Caco-2 (cell line): ENCODE results near the gene PPFIBP2. TPM values are rescaled to one million over a fixed set of nuclear protein-coding genes. Genes with fewer than 3 reads are reported as not detected.

ENCODE experiments used
- BruUV-seq: library from RNA; stranded (reverse); fragments of 400-500 nt; replicated peaks from 2 replicates; lab custom pipeline; 2021; lab: Mats Ljungman, UMichigan
- CTCF ChIA-PET: fragments of 300-600 bp; sonication (Branson Sonifier 250); formaldehyde crosslinking; loops from one replicate; lab custom pipeline; 2022; ENCODE audit warnings: antibody characterized with exemption; lab: Charles Lee
- POLR2A ChIA-PET: fragments of 300-600 bp; sonication (Branson Sonifier 250); formaldehyde crosslinking; loops from one replicate; lab custom pipeline; 2022; ENCODE audit warnings: antibody characterized with exemption; lab: Charles Lee
- DNase-seq, 2 experiments: peaks; one replicate each; pipeline versions ENCODE4 v3.0.0 to v3.0.0-alpha.2; 2020 to 2022
- H3K27me3 ChIP-seq: replicated peaks from 2 replicates; pipeline ENCODE4 v1.6.0; 2011; ENCODE audit warnings: low read length; ENCODE audit not compliant: control insufficient read depth, insufficient read depth
- H3K36me3 ChIP-seq: 2 replicates; pipeline ENCODE4 v1.5.1; 2011; ENCODE audit warnings: low read length; ENCODE audit not compliant: control insufficient read depth, insufficient read depth
- H3K4me1 ChIP-seq: fragments of 250-450 bp; sonication (Bioruptor Pico); 2 replicates; pipeline ENCODE4 v1.5.1; 2020; ENCODE audit warnings: mild to moderate bottlenecking
- H3K4me3 ChIP-seq: 2 replicates; pipeline ENCODE4 v1.5.1; 2011; ENCODE audit warnings: low read depth, mild to moderate bottlenecking, control low read depth, low read length
- H3K9me3 ChIP-seq: fragments of 250-450 bp; sonication (Bioruptor Pico); 2 replicates; pipeline ENCODE4 v1.5.1; 2020; ENCODE audit warnings: mild to moderate bottlenecking, moderate library complexity
- H3K27ac Mint-ChIP-seq: one replicate; pipeline ENCODE4 v1.8.0; 2022; ENCODE audit warnings: mixed read lengths; ENCODE audit not compliant: unreplicated experiment
- H3K27me3 Mint-ChIP-seq: one replicate; pipeline ENCODE4 v1.8.0; 2022; ENCODE audit warnings: mixed read lengths; ENCODE audit not compliant: insufficient read depth, unreplicated experiment
- H3K36me3 Mint-ChIP-seq: one replicate; pipeline ENCODE4 v1.8.0; 2022; ENCODE audit warnings: mild to moderate bottlenecking, mixed read lengths; ENCODE audit not compliant: insufficient read depth, unreplicated experiment
- H3K4me1 Mint-ChIP-seq: one replicate; pipeline ENCODE4 v1.8.0; 2022; ENCODE audit warnings: low read depth, mixed read lengths; ENCODE audit not compliant: unreplicated experiment
- H3K4me3 Mint-ChIP-seq: one replicate; pipeline ENCODE4 v1.8.0; 2022; ENCODE audit warnings: mild to moderate bottlenecking, moderate library complexity, mixed read lengths; ENCODE audit not compliant: unreplicated experiment
- H3K9me3 Mint-ChIP-seq: one replicate; pipeline ENCODE4 v1.8.0; 2022; ENCODE audit warnings: mixed read lengths; ENCODE audit not compliant: unreplicated experiment
- intact Hi-C: fragments of 100-400 bp; cut with micrococcal nuclease; formaldehyde crosslinking; loops from one replicate; pipeline ENCODE4 v1.10.0; 2022; ENCODE audit not compliant: unreplicated experiment
- total RNA-seq: library from RNA; stranded (reverse); gene quantifications from 2 replicates; pipeline ENCODE4 v1.2.3, GENCODE V29; 2022
- TF ChIP-seq, protein P1 (sequence below), 2 experiments: fragments of 200-600 bp in 1 of 2; IDR thresholded peaks; 1 replicate in 1 of 2; 2 replicates in 1 of 2; pipeline versions ENCODE4 v1.5.1 to v1.8.0; 2011 to 2022; ENCODE audit warnings: antibody characterized with exemption in 1 of 2, control low read depth in 1 of 2, inconsistent platforms in 1 of 2, low read depth in 1 of 2, low read length in 1 of 2, mild to moderate bottlenecking in 1 of 2, moderate library complexity in 1 of 2; ENCODE audit not compliant: insufficient read depth in 1 of 2, severe bottlenecking in 1 of 2, unreplicated experiment in 1 of 2

Gene PPFIBP2
- total RNA-seq, 1 experiment from 2014 or later: 72.5 TPM

DNA sequence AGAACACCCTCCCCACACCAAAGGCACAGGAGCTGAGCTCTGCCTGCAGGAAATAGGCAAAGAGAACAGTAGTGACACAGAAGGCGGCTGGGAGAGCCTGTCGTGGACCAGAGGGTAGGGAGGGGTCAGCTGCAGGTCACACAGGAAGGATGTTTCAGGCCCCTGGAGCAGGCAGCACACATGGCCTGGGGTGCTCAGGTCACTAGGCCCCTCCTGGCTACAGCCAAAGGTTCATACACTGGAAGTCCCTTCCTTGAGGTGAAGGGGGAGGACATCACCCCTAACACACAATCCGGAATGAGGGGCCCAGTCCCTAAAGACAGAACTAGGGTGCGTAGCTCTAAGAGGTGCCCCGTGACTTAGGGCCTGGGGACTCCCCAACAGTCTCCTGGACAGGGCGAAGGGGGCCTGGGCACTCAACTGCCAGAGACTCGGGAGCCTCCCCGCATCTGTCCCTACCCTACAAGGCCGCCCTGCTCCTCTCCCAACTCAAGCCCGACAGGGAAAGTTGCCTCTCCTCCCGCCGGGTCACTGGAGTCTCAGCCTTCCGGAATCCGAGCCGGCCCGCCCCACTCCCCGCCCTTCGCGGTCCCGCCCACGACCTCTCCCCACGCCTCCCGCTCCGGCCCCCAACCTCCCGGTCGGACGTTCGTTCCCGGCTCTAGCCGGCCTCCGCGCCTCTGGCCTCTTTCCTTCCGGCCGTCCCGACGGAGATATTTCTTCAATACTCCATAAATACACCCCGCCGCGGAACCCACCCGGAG is 159.3 kb downstream of the PPFIBP2 start, which contains the start of gene CYB5R2:
CYB5R2 (minus strand) TSS at position 541 of the 764 bp plus-strand sequence. CDS start 675 bp downstream, outside the sequence.
- peak; percentile 75 to 77 for DNase-seq
- H3K36me3 Mint-ChIP-seq: peaks cover 39% of the 10 kb centered on the region
- ChIA-PET CTCF (no interaction called here), POLR2A (interaction anchor here (0.6 kb wide), 1 partner anchor 330 kb away, joined by 3 read pairs; no protein-coding TSS in a partner anchor)
- H3K9me3 Mint-ChIP-seq: no peaks in the 10 kb centered on the region
- Histone ChIP-seq H3K36me3 (no peaks in the 10 kb centered on the region; the same call in 1 of the 2 replicates), H3K9me3 (no peaks in the 10 kb centered on the region), H3K27me3 (no peaks in the 10 kb centered on the region), H3K4me1 (peaks cover 6% of the 10 kb centered on the region), H3K4me3 (peak within 1 kb of the TSS; percentile 40)
- H3K27ac Mint-ChIP-seq: peak within 1 kb of the TSS; percentile 55
- intact Hi-C loops: loop anchor here (1.0 kb wide), 1 partner anchor 15 kb away; no protein-coding TSS in a partner anchor
- H3K4me3 Mint-ChIP-seq: peak within 1 kb of the TSS; percentile 72
- peaks cover 2% of the 10 kb centered on the region for H3K27me3 Mint-ChIP-seq
- peaks cover 16% of the 10 kb centered on the region for H3K4me1 Mint-ChIP-seq
- TSS peak; percentile 35 for BruUV-seq
- TF ChIP-seq, protein P1, sequence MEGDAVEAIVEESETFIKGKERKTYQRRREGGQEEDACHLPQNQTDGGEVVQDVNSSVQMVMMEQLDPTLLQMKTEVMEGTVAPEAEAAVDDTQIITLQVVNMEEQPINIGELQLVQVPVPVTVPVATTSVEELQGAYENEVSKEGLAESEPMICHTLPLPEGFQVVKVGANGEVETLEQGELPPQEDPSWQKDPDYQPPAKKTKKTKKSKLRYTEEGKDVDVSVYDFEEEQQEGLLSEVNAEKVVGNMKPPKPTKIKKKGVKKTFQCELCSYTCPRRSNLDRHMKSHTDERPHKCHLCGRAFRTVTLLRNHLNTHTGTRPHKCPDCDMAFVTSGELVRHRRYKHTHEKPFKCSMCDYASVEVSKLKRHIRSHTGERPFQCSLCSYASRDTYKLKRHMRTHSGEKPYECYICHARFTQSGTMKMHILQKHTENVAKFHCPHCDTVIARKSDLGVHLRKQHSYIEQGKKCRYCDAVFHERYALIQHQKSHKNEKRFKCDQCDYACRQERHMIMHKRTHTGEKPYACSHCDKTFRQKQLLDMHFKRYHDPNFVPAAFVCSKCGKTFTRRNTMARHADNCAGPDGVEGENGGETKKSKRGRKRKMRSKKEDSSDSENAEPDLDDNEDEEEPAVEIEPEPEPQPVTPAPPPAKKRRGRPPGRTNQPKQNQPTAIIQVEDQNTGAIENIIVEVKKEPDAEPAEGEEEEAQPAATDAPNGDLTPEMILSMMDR (IDR thresholded peaks at IDR 0.05; ENCODE audit: insufficient read depth in 1 of 2, low read depth in 1 of 2, low read length in 1 of 2, severe bottlenecking in 1 of 2, unreplicated experiment in 1 of 2): no peak

GRCh38 chr11:7673724-7674434 is 160.1 kb downstream of the PPFIBP2 start:
- BruUV-seq: no TSS peak
- Histone ChIP-seq H3K9me3 (no peaks in the 10 kb centered on the region), H3K4me1 (peaks cover 6% of the 10 kb centered on the region), H3K27me3 (no peaks in the 10 kb centered on the region), H3K36me3 (no peaks in the 10 kb centered on the region), H3K4me3 (peak overlapping the region; percentile 40)
- Mint-ChIP-seq H3K4me1 (peaks cover 16% of the 10 kb centered on the region), H3K9me3 (no peaks in the 10 kb centered on the region), H3K36me3 (peaks cover 36% of the 10 kb centered on the region), H3K27me3 (peaks cover 2% of the 10 kb centered on the region), H3K4me3 (peak overlapping the region; percentile 72), H3K27ac (peak overlapping the region; percentile 55)
- TF ChIP-seq, protein P1 (IDR thresholded peaks at IDR 0.05; ENCODE audit: insufficient read depth in 1 of 2, low read depth in 1 of 2, low read length in 1 of 2, severe bottlenecking in 1 of 2, unreplicated experiment in 1 of 2): no peak
- intact Hi-C loops: loop anchor here (1.0 kb wide), 1 partner anchor 14 kb away; no protein-coding TSS in a partner anchor
- POLR2A ChIA-PET: interaction anchor here (0.6 kb wide), 1 partner anchor 329 kb away, joined by 3 read pairs; no protein-coding TSS in a partner anchor
- CTCF ChIA-PET: no interaction called here
- DNase-seq: no peak

GRCh38 chr11:7675631-7676030 is 161.8 kb downstream of the PPFIBP2 start:
- Mint-ChIP-seq H3K9me3 (no peaks in the 10 kb centered on the region), H3K4me1 (peaks cover 16% of the 10 kb centered on the region), H3K27me3 (peaks cover 2% of the 10 kb centered on the region), H3K36me3 (peaks cover 26% of the 10 kb centered on the region), H3K4me3 (no peak overlapping the region), H3K27ac (no peak overlapping the region)
- no peaks in the 10 kb centered on the region for H3K9me3 ChIP-seq
- H3K36me3 ChIP-seq: no peaks in the 10 kb centered on the region
- ChIA-PET CTCF (interaction anchor here (0.9 kb wide), 1 partner anchor 18 kb away, joined by 3 read pairs; no protein-coding TSS in a partner anchor), POLR2A (no interaction called here)
- H3K4me1 ChIP-seq: peaks cover 6% of the 10 kb centered on the region
- H3K4me3 ChIP-seq: no peak overlapping the region
- H3K27me3 ChIP-seq: no peaks in the 10 kb centered on the region
- no peak for DNase-seq
- no TSS peak for BruUV-seq
- intact Hi-C loops: no loop called here
- TF ChIP-seq, protein P1 (IDR thresholded peaks at IDR 0.05; ENCODE audit: insufficient read depth in 1 of 2, low read depth in 1 of 2, low read length in 1 of 2, severe bottlenecking in 1 of 2, unreplicated experiment in 1 of 2): no peak
